Measurements from ENCODE around the gene AMT. TPM values are rescaled to one million over a fixed set of nuclear protein-coding genes. Genes with fewer than 3 reads are reported as not detected.
A peak's percentile ranks its signal among the peaks of the same experiment; 100 is the strongest.

Gene AMT
- 10 to 100 TPM; 36.3 to 43.5 (median 39.1) TPM for polyA plus RNA-seq (ENCODE audit: insufficient read length in 4 of 4)

- DNase-seq (ENCODE audit: low read depth in 4 of 4, low spot score in 3 of 4), result peak in 1 of 4 donors; percentile 58
Measured at GRCh38 chr3:49422379-49423248, at the start of gene AMT. Gene AMT, minus strand, starts transcription at chr3:49422473. Its CDS starts 23 bp downstream, at chr3:49422450.

- DNase-seq (ENCODE audit: low read depth in 4 of 4, low spot score in 3 of 4), result no peak
Measured at GRCh38 chr3:49470714-49471420, 48.6 kb upstream of the AMT start.

GRCh38 chr3:49469936-49470713, 47.9 kb upstream of the AMT start, which contains the start of gene DAG1:
Gene DAG1, plus strand, starts transcription at chr3:49470267. Its CDS starts 40,268 bp downstream, at chr3:49510535.
- peak; percentile 93 to 96 (median 95) for DNase-seq (ENCODE audit: low read depth in 4 of 4, low spot score in 3 of 4)

GRCh38 chr3:49469037-49469935, 47.0 kb upstream of the AMT start:
- peak; percentile 63 to 79 (median 65) for DNase-seq (ENCODE audit: low read depth in 4 of 4, low spot score in 3 of 4)

GRCh38 chr3:49466085-49466484, 43.8 kb upstream of the AMT start:
- no peak for DNase-seq (ENCODE audit: low read depth in 4 of 4, low spot score in 3 of 4)

- no peak for DNase-seq (ENCODE audit: low read depth in 4 of 4, low spot score in 3 of 4)
Measured at GRCh38 chr3:49465270-49466034, 43.2 kb upstream of the AMT start.

- no peak for DNase-seq (ENCODE audit: low read depth in 4 of 4, low spot score in 3 of 4)
Measured at GRCh38 chr3:49462222-49462621, 39.9 kb upstream of the AMT start.

- no peak for DNase-seq (ENCODE audit: low read depth in 4 of 4, low spot score in 3 of 4)
Measured at GRCh38 chr3:49461443-49462171, 39.3 kb upstream of the AMT start.

GRCh38 chr3:49460956-49461355, 38.7 kb upstream of the AMT start:
- DNase-seq (ENCODE audit: low read depth in 4 of 4, low spot score in 3 of 4), result no peak

GRCh38 chr3:49460188-49460890, 38.1 kb upstream of the AMT start:
- no peak for DNase-seq (ENCODE audit: low read depth in 4 of 4, low spot score in 3 of 4)

- DNase-seq (ENCODE audit: low read depth in 4 of 4, low spot score in 3 of 4), result no peak
Measured at GRCh38 chr3:49456466-49456865, 34.2 kb upstream of the AMT start.

- DNase-seq (ENCODE audit: low read depth in 4 of 4, low spot score in 3 of 4), result no peak
Measured at GRCh38 chr3:49454898-49455681, 32.8 kb upstream of the AMT start.

- DNase-seq (ENCODE audit: low read depth in 4 of 4, low spot score in 3 of 4), result no peak
Measured at GRCh38 chr3:49454458-49454857, 32.2 kb upstream of the AMT start.

GRCh38 chr3:49453621-49454020, 31.3 kb upstream of the AMT start:
- no peak for DNase-seq (ENCODE audit: low read depth in 4 of 4, low spot score in 3 of 4)

GRCh38 chr3:49445391-49445790, 23.1 kb upstream of the AMT start:
- DNase-seq (ENCODE audit: low read depth in 4 of 4, low spot score in 3 of 4), result no peak

GRCh38 chr3:49434731-49435130, 12.5 kb upstream of the AMT start:
- DNase-seq (ENCODE audit: low read depth in 4 of 4, low spot score in 3 of 4), result no peak

- no peak for DNase-seq (ENCODE audit: low read depth in 4 of 4, low spot score in 3 of 4)
Measured at GRCh38 chr3:49428752-49429080, 6.4 kb upstream of the AMT start.
